ENCODE results near the gene RHBG.

RHBG gene

GRCh38 chr1:156372876-156373275 lies 3.9 kb downstream of the RHBG start:
- ATAC-seq, result no peak
- TF ChIP-seq RARB (CRISPR knock-in tag; IDR thresholded peaks at IDR 0.05) (no peak), CREB5 (CRISPR knock-in tag; IDR thresholded peaks at IDR 0.05; ENCODE audit: low read depth) (no peak), BACH2 (CRISPR knock-in tag; IDR thresholded peaks at IDR 0.05; ENCODE audit: borderline replicate concordance) (no peak), TSHZ2 (CRISPR knock-in tag; IDR thresholded peaks at IDR 0.05) (no peak), TOX (CRISPR knock-in tag; IDR thresholded peaks at IDR 0.05; ENCODE audit: borderline replicate concordance) (no peak), PPARA (CRISPR knock-in tag; IDR thresholded peaks at IDR 0.05; ENCODE audit: borderline replicate concordance) (no peak), ARNTL (CRISPR knock-in tag; IDR thresholded peaks at IDR 0.05; ENCODE audit: borderline replicate concordance, low read depth) (no peak), POU6F1 (CRISPR knock-in tag; IDR thresholded peaks at IDR 0.05; ENCODE audit: borderline replicate concordance, low read depth) (no peak), ISL1 (CRISPR knock-in tag; IDR thresholded peaks at IDR 0.05) (no peak)

- TF ChIP-seq ZC3H10 (CRISPR knock-in tag; IDR thresholded peaks at IDR 0.05), result no peak
- no peak for ATAC-seq
These were observed 4.5 kb downstream of the RHBG start for GRCh38 chr1:156373546-156373945.

GRCh38 chr1:156376146-156376545 lies 7.1 kb downstream of the RHBG start:
- no peak for TF ChIP-seq POU6F1 (CRISPR knock-in tag; IDR thresholded peaks at IDR 0.05; ENCODE audit: borderline replicate concordance, low read depth)
- TF ChIP-seq ZC3H10 (CRISPR knock-in tag; IDR thresholded peaks at IDR 0.05), result no peak
- no peak for TF ChIP-seq ZNF70 (CRISPR knock-in tag; IDR thresholded peaks at IDR 0.05)
- no peak for TF ChIP-seq SNAI2 (CRISPR knock-in tag; IDR thresholded peaks at IDR 0.05)
- TF ChIP-seq ZNF565 (CRISPR knock-in tag; conservative IDR thresholded peaks at IDR 0.05; ENCODE audit: low read depth), result no peak
- TF ChIP-seq ARNTL (CRISPR knock-in tag; IDR thresholded peaks at IDR 0.05; ENCODE audit: borderline replicate concordance, low read depth), result no peak
- no peak for TF ChIP-seq CREB5 (CRISPR knock-in tag; IDR thresholded peaks at IDR 0.05; ENCODE audit: low read depth)
- no peak for TF ChIP-seq ZFP30 (CRISPR knock-in tag; IDR thresholded peaks at IDR 0.05)
- TF ChIP-seq ZNF8 (CRISPR knock-in tag; IDR thresholded peaks at IDR 0.05), result no peak
- TF ChIP-seq TCF4 (CRISPR knock-in tag; IDR thresholded peaks at IDR 0.05; ENCODE audit: borderline replicate concordance), result no peak
- TF ChIP-seq PATZ1 (CRISPR knock-in tag; IDR thresholded peaks at IDR 0.05; ENCODE audit: borderline replicate concordance), result no peak
- no peak for TF ChIP-seq RARB (CRISPR knock-in tag; IDR thresholded peaks at IDR 0.05)
- TF ChIP-seq GLIS3 (CRISPR knock-in tag; IDR thresholded peaks at IDR 0.05), result no peak
- no peak for ATAC-seq

Measured in SK-N-SH treated with all-trans-retinoic acid at 6 μM for 48 hours (cell line).